NCI-H1694 (cell line): ENCODE measurements around the gene ZBTB9.

Experiments
- DNase-seq: peaks from one replicate; lab custom pipeline; 2025; lab: John Stamatoyannopoulos, UW

ZBTB9 gene

GRCh38 chr6:33418690-33419291 lies 35.6 kb upstream of the ZBTB9 start:
- DNase-seq = no peak

- DNase-seq = peak; percentile 26
Measured at GRCh38 chr6:33419580-33420490, 34.5 kb upstream of the ZBTB9 start, which contains the start of gene SYNGAP1. Gene SYNGAP1, plus strand, starts transcription at chr6:33420065. Its CDS starts 200 bp downstream, at chr6:33420265.

- DNase-seq = peak; percentile 64
Measured at GRCh38 chr6:33420491-33421343, 33.7 kb upstream of the ZBTB9 start.

- DNase-seq = no peak
Measured at GRCh38 chr6:33421344-33421643, 33.1 kb upstream of the ZBTB9 start.

- DNase-seq = no peak
Measured at GRCh38 chr6:33423777-33424176, 30.6 kb upstream of the ZBTB9 start.

- DNase-seq = no peak
Measured at GRCh38 chr6:33424855-33425667, 29.3 kb upstream of the ZBTB9 start.

GRCh38 chr6:33425668-33426577 lies 28.5 kb upstream of the ZBTB9 start:
- DNase-seq = peak; percentile 45

- DNase-seq = no peak
Measured at GRCh38 chr6:33426590-33427511, 27.5 kb upstream of the ZBTB9 start.

- no peak for DNase-seq
Measured at GRCh38 chr6:33427585-33428223, 26.7 kb upstream of the ZBTB9 start.

- DNase-seq = no peak
Measured at GRCh38 chr6:33428224-33428965, 26.0 kb upstream of the ZBTB9 start.

- DNase-seq = no peak
Measured at GRCh38 chr6:33428966-33429749, 25.2 kb upstream of the ZBTB9 start.

GRCh38 chr6:33429750-33430052 lies 24.7 kb upstream of the ZBTB9 start:
- DNase-seq = no peak

GRCh38 chr6:33430334-33430733 lies 24.0 kb upstream of the ZBTB9 start:
- no peak for DNase-seq

GRCh38 chr6:33430991-33431879 lies 23.1 kb upstream of the ZBTB9 start:
- DNase-seq = no peak

- no peak for DNase-seq
Measured at GRCh38 chr6:33431880-33432541, 22.4 kb upstream of the ZBTB9 start.

GRCh38 chr6:33432546-33432945 lies 21.8 kb upstream of the ZBTB9 start:
- DNase-seq = no peak
